ENCODE measurements around the gene REC114.

REC114 gene

DNA sequence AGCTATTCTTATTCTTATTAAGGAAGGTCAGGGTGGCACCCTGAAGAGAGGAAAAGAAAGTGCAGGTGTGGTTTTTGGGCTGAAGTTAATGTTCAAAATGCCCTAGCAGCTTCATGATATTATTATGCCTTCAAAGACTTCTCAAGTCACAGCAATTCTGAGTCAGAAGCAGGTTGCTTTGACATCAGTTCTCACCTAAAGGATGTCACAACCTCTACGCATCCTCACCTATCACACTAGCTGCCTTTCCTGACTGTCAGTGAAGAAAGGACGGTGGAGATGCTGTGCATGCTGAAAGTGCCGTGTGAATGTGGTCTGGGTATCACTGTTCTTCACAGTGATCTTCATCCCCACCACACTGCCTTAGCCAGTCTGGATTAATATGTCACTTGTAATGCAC is 140.6 kb downstream of the REC114 start:
- no peak for DNase-seq

DNA sequence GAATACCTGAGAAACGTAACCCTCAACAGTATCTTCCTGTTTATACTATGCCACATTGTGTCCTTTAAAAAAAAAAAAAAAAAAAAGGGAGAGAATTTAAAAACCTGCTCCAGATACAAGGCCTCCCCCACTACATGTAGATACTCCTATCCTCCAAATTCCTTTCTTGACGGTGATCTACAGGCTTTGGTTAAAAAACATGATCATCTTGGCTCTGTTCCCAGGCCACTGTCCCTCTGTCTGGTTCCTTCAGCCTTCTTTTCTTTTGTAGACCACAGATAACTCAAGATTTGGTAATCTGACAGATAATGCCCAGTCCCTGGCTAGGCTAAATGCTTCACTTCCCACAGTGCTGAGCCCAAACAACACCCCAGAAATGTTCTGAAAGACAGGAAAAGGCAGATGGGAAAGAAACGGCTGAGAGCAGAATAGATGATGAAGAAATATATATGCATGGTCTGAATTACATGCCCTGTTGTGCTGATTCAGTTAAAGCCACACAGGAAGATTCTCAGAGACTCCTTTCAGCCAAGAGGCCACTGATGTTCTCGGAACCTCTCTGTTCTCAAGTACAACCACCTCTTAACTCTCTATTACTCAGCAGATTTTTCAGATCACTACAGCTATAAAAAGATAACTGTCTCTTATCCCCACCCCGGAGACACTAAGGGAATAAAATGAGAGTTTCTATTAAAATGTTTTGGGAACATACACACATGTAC is 141.9 kb downstream of the REC114 start:
- peak; percentile 77 for DNase-seq

DNA sequence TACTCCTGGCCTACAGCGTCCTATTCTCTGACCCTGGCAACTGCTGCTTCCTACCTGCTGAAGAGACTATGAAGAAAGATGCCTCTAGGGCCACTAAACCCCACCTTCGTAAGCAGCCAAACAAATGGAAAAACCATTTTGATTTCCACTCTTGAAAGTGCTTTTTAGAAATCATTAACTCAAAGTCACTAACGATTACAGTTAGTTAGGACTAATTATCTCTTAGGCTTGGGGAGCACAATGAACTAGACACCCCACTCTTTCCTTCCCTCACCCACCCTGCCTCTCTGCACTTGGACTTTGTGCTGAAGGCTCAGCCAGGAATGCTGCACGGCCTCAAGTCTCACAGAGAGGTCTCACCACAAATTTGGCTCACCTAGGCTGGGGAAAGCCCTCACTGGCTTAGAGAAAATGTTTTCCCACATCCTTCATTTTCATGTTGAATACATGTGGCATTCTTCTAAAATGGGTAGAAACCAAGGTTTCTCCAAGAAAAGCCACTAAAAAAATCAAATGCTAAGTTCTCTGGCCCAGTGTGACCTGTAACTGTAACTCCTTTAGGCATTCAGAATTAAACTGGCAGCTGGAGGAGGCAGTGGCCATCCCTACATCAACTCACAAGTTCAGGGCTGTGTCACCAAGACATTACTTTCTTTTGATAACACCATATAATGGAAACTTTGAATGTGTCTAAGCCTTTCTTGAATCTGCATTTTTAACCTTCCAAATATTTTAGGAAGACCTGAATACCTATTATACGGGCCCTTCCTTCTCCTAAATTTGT is 143.1 kb downstream of the REC114 start:
- no peak for DNase-seq

DNA sequence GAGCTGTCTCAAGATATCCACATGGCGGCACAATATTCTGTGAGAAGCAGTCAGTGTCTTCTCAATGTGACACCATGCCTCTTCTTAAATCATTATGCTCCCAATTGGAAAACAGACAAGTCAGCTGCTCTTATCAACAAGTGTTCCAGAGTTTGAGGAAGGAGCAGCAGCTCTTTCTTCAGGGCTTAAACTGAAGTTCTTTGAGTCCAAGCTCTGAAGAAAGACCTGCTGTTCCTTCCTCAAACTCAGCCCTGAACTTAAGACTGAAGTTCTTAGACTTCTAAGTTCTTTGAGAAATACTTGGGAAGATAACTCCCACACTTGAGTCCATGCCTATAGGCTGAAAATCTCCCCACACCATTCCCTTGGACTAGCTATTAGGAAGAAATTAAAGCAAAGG is 146.8 kb downstream of the REC114 start:
- DNase-seq, result no peak

DNA sequence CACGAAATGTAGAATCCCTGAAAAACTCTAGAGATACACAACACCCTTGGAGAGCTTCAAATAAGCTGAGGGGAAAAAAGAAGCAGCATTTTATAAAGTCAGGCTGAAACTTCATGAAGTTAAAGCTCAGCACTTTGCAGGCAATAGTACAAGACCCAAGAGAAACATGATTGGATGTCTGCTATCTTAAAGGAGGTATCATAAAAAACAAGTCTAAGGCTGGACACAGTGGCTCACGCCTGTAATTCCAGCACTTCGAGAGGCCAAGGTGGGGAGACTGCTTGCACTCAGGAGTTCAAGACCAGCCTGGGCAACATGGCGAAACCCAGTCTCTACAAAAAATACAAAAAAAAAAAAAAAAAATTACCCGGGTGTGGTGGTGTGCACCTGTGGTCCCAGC is 147.3 kb downstream of the REC114 start:
- DNase-seq, result no peak

DNA sequence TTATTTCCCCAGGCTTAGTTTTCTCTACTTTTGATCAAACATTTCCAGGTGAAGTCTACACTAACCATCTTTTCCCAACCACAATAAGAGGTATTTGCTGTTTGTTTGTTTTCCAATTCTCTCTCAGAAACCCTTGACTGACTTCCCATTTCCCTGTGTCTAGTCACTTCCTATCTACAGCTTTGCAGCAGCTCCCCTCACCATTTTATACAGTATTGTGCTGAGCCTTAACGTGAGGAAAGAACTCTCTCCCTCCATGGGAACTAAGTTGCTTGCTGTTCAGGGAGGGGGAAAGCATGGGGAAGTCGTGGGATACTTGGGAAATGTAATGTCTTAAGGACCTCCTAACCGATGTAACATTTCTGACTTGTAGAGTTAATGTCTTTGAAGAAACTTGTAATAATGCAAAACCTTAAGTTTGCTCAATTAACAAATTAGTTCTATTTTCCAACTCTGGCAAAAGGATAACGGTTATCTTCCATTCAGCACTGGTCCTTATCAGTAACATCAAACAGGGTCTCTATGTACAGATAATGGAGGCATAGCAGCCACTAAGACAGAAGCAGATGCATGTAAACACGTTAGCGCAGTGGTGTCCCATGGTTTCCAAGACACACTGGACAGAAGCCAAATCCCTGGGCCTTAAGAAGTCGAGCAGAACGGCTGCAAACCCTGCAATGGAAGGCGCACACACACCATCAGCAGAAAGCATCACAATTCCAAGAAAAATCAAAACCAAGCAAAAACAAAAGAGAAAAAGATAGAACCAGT is 150.5 kb downstream of the REC114 start:
- peak; percentile 49 for DNase-seq

DNA sequence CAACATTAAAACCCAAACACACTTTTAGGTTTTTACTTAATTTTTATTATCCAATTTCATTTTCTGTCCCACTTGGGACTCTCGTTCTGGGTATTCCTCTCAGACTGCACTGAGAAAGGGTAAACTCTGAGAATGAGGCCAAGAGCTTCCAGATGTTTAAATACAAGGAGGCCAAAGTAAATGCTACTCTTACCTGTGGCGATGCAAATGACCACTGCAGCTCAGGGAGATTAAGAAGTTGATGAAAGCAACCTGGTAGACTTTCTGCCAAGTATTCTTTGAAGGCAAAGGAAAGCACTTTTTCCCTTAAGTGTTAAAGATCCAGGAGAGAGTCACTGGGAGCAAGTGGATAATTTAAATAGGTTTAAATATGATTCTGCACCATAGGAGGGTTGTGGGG is 151.1 kb downstream of the REC114 start:
- no peak for DNase-seq

DNA sequence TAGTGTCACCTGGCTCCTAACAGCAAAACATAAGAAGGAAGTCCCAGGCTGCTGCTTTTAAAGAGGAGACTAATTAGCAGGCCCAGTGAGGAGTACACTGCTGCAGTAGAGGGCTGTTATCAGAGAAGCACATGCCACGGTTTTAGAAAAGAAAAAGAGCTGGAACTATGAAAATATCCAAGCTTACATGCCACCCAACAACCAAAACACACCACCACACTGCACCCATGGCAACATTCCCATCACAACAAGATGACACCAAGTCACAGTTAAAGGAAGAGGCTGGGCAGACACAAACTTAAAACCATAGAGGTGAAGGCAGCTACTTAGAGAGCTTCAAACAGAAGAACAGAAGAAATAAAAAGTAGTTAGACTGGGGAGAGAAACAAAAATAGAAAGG is 153.2 kb downstream of the REC114 start:
- peak; percentile 36 for DNase-seq

DNA sequence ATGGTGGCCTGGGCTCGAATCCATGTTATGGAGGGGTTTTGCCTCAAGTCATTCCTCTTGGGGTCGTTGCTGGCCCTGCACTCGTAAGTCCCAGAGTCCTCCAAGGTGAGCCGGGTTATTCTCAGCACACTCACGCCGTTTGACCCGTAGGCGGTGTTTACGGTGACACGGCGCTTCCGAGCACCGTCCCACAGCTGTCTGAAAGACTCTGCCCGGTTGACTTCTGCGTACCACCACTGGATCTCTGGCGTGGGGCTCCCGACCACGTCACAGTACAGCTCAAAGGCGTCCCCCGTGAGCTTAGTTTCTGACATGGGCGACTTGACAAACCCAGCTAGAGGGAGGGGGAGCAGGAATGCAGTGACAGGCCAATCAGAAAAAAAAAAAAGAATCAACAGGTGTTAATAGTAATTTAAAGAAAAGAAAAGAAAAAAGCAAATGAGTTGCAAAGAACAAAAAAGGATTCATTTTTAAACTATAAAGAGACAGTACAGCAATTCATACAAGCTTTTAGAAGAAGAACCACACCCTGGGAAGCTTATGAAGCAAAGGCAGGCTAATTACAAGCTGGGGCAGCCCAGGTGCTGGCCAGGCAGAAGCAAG is 154.2 kb downstream of the REC114 start:
- no peak for DNase-seq

DNA sequence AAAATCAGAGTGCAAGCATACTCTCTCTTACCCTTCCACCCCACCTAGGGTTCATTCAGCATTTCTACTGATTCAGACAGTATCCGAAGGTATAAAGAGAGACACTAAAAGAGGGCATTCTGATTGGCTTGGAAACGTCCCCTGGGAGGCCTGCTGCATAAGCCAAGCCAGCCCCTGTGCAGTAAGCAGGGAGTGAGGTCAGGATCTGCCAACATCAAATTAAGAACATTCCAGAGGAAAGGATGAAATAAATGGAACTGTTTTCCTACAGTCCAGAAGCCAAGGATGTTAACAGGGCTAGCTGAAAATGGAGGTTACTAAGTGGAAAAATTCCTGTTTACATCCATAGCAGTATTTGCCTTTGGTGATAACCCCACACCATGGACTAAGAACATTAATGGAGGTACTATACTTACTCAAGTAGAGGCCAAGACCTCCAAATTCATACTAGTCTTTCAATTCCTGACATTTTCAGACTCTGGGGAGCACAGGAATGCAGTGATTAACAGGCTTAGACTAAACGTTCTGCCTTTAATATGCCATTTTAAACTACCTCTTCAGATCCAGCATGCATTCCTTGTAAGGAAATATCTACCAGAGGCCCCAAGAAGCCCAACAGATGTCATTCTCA is 155.7 kb downstream of the REC114 start:
- no peak for DNase-seq

DNA sequence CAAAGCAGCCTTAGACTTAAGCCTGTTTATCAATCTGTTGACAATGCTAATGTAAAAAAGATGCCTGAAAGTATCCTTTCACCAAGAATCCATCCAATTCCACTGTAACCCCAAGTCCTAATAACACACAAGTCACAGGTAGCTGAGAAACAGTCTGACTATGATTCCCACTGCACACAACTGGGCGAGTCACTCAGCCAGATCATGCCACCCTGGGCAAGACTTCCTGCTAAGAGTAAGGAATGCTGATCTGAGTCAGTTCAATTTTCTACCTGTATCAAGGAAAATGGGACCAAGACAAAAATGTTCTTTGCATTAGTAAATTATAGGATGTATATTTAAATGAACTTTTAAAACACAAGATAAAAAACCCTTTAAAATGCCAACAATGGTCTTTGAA is 157.0 kb downstream of the REC114 start:
- no peak for DNase-seq

DNA sequence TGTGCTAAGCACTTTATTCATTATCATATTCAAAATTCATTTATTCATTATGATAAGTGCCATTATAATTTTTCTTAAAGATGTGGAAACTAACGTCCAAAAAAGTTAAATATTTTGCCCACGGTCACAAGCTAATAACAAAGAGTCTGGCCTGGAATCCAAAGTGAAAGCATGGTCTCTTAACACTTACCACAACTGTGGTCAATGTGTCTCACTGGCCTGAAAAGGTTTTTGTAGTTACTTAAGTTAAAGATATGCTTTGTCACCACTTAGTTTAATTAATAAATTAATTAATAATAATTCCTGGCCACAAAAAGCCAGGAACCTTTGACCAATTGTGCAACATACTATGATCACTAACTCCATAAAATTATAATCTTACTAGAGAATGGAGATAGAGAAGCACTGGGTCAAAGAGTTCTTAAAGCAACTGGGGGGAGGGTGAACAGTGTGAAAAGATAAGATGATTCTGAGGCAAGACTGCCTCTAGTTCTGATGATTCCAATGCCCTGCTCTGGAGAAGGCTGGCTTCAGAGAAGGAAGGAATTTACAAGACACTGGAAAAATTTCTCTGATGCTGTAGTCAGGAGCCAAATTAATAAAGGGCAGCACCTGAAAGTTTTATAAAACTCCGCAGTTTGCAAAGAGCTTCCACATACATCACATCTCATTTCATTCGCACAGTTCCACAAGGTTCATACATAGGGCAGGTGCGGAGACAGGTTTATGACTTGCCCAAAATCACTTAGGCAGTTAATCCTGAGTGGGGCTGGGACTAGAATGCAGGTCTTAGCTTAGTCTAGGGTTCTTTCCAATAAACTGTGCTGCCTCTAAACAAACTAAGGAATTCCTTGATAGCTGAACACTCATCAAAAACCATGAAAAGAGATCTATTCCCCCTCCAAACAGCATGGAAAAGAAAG is 157.7 kb downstream of the REC114 start:
- DNase-seq, result peak; percentile 77

DNA sequence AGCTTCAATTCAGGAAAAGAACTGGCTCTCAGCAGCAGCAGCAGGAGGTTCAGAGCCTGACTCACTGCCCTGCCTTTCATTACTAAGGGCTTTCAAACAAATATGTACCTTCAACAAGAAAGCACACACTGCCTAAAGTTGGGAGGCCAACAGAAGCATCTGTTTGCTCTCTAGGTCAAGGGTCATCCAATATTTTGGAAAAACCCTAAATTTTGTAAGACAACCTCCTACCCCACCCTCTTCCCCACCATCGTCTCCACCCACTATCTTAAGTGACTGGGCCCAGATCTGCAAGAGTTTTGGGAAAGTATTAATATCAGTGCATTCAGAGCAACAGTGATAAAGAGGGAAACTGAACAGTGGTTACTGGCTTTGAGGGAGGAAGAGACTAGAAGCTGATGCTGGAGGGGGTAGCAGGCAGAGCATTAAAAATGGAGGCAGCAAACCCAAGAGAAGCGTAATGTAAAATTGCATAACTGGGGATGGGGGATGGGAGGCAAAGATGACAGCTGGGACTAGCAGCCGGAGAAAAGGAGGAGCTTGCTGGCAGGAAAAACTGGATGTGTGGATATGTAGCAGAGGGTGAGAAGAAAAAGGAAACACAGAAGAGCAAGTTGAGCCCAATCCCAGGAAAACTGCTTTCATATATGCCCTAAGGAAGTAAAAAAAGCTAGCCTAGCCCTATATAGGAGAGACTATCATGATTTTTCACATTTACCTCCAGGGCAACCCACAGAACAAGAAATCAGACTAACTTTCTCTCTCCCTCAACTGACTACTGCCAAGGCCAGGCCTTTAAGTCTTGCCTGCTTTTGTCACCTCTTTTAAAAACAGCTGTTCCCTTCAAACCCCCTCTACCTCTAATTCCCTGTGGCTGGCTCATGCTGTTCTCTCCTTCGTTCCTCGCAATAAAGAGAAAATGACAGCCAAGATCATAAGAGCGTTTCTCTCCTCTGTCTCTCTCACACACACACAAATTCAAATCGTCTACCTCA is 158.8 kb downstream of the REC114 start:
- DNase-seq, result peak; percentile 66

DNA sequence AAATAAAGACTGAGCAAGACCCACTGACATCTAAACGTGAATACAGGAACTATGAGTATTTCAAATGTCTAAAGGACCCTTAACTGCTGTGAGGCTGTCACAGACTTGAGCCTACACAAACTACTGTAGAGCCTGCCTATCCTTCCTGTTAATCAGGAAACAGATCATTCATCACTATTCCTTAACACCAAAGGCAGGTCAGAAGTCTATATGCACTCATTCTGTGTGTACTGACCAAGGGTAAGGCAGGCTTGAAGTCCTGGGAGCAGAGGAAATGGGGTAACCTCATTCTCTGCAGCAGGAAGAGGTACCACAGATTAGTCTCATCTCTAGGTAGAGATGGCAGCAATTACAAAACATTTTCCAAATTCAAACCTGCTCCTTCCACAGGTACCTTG is 159.5 kb downstream of the REC114 start:
- DNase-seq, result no peak

DNA sequence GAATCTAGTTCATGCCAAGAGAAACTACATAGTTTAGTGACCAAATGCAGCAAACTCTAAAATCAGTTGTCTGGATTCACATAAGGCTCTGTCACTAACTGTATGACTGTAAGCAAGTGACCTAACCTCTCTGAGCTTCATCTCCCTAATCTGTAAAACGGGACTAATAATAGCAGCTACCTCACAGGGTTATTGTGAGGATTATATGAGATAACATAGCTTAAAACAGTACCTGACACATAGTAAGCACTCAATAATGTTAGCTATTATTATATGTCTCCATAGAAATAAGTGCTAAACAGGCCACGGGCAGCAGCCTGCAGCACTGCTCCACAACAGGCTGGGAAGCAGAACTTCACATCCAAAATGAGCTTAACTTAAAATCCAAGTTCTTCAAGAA is 160.0 kb downstream of the REC114 start:
- DNase-seq, result no peak

DNA sequence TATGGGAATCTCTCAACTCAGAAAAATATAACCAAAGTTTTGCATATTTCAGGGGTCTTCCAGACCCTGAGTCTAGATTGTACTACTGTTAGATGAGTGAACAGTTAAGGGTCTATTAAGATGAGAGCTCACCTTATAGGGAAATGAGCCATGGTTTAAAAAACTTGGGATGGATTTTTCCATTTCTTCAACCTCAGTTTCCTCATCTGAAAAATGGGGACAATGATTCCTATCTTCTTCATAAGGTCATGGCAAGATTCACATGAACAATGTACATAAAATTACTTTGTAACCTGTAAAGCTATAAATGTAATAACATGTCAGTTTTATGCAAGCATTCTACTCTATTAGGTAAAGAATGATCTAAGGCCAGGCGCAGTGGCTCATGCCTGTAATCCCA is 161.5 kb downstream of the REC114 start:
- no peak for DNase-seq

DNA sequence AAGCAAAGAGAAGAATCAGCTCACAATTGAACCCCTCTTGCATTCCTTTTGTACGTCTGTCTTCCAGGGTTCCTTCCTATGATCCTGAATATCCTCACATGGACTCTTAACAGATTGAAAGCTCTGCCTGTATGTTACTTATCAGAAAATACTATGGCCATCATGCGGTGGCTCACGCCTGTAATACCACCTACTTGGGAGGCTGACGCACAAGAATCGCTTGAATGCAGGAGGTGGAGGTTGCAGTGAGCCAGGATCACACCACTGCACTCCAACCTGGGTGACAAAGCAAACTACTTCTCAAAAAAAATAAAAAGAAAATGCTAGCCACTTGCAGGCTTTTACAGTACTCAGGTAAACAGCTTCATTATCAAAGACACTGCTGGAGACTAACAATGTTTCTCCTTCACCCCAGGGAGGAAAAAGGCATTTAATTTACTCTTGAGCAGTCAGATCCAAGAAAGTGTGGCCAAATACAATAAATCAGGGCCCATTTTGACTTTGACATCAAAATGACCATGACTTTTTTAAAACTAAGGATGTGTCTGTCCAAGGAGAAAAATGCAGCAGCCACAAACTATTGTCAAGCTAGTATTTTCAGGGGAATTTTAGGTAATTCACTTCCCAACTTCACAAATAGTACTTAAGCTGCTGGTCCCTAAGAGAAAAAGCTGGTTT is 162.9 kb downstream of the REC114 start:
- no peak for DNase-seq

DNA sequence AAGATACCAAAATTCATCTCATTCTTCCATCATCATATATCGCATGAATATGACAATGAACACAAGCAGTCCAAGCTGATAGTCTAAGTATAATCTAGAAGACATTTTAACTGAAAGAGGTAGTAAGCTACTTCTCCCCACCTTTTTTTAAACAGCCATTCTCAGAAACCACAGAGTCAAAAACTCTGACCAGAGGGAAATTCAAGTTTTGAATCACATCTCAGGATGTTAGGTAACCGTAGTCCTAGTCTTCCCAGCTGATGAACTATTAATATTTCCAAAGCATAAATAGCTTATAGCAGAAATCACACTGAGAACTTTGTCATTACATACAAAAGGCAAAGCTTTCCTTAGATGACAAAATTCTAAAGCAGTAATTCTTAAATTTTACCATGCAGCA is 164.4 kb downstream of the REC114 start:
- DNase-seq, result no peak

DNA sequence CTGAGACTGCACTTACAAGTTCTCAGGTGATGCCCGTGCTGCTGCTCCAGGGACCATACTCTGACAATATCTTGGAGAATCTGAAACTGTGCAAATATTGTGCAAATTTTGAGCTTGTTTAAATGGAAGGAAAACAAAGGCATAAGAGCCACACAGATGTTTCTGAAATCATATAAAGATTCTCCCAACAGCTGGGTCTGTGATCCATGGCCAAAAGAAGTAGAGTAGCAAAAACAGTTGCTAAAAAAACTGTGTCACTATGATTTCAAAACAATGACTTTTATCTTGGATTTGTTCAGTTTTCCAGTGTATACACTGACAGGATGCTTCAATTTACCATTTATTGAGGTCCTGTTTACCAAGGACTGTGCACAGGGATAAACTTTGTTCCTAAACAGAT is 164.9 kb downstream of the REC114 start:
- no peak for DNase-seq

DNA sequence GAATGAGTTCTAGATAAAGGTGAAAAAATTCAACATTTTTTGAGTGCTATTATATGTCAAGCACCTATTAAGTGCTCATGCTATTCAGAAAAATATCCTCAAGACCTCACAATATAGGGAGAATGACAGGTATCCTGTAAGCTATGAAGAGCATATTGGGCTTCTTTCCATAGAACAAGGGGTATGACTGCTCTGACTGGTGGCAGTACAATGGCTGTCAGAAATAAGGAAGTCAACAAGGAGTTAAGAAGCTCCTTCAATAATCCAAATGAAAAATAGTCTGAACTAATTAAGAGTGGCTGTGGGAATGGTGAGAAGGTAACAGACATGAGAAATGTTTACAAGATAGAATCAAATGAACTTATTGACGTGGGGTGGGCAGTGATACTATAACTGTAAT is 165.5 kb downstream of the REC114 start:
- DNase-seq, result peak; percentile 7
